Ovary (tissue), 9 donors: ENCODE measurements around the gene PKP1. TPM values are rescaled to one million over a fixed set of nuclear protein-coding genes. Genes with fewer than 3 reads are reported as not detected.

Source experiments
- DNase-seq, 5 donors: peaks; one replicate each; pipeline ENCODE4 v3.0.0-alpha.2; 2019 to 2020
- H3K27ac ChIP-seq, 2 donors: fragments of 200-600 bp; one replicate each; pipeline versions ENCODE4 v1.5.1 to v1.8.0; 2019 to 2022
- H3K27me3 ChIP-seq: fragments of 200-600 bp; one replicate; pipeline ENCODE4 v1.8.0; 2022
- H3K36me3 ChIP-seq: fragments of 200-600 bp; sonication (generic); one replicate; pipeline ENCODE4 v1.5.1; 2019
- H3K4me1 ChIP-seq: one replicate; pipeline ENCODE4 v1.8.1; 2013; ENCODE audit warnings: mild to moderate bottlenecking, moderate library complexity; ENCODE audit not compliant: insufficient read depth
- H3K4me3 ChIP-seq: fragments of 200-600 bp; sonication (generic); one replicate; pipeline ENCODE4 v1.5.1; 2017
- H3K9me3 ChIP-seq, 2 donors: fragments of 200-600 bp in 1 of 2; sonication (generic) in 1 of 2; one replicate each; pipeline versions ENCODE4 v1.5.1 to v1.8.1; 2013 to 2019; ENCODE audit warnings: mild to moderate bottlenecking in 1 of 2, moderate library complexity in 1 of 2
- EP300 ChIP-seq: sonication (generic); formaldehyde crosslinking; IDR thresholded peaks from one replicate; pipeline ENCODE4 v1.6.1; 2017; ENCODE audit warnings: antibody characterized with exemption
- POLR2A ChIP-seq: fragments of 450-650 bp; IDR thresholded peaks from one replicate; pipeline ENCODE4 v1.6.1; 2017; ENCODE audit warnings: antibody characterized with exemption, mild to moderate bottlenecking, moderate library complexity
- WGBS, 3 donors: extraction: QIAGEN DNeasy Blood & Tissue Kit in 1 of 3; methylation state at CpG; one replicate each; pipeline versions ENCODE4 v1.1.5 to v1.1.7; 2013 to 2017; 5-methylcytosine and 5-hydroxymethylcytosine counted together
- intact Hi-C, 4 donors: fragments of 100-400 bp; cut with DNase I; formaldehyde crosslinking; loops; one replicate each; pipeline versions ENCODE4 v1.11.0 to v1.15.1; 2022 to 2023
- polyA plus RNA-seq, 2 donors: library from polyadenylated mRNA; stranded (reverse); fragments of 200-250 nt in 1 of 2; fragments of 350-450 nt in 1 of 2; fragmentation: Illumina TruSeq in 1 of 2; extraction: RNeasy Lipid Tissue Mini Kit (QIAGEN cat#74804) in 1 of 2; gene quantifications; one replicate each; pipeline ENCODE4 v1.2.3, GENCODE V29; 2013 to 2014
- total RNA-seq, 7 donors: library from RNA; depleted of rRNA in 2 of 7; stranded (reverse); fragments of >200 nt in 2 of 7; fragmentation: NEBNext Ultra II Directional in 3 of 7; extraction: Animal tissue kit (Norgen Biotek cat#: 25700) in 3 of 7; gene quantifications; one replicate each; pipeline versions ENCODE4 v1.1.0 to v1.2.4, GENCODE V29; 2016 to 2023
- TF ChIP-seq, protein P1 (sequence below), 3 donors: fragments of 450-650 bp in 2 of 3; fragments of 200-600 bp in 1 of 3; IDR thresholded peaks; one replicate each; pipeline versions ENCODE4 v1.5.1 to v1.8.0; 2016 to 2022; ENCODE audit warnings: antibody characterized with exemption in 3 of 3, mild to moderate bottlenecking in 1 of 3
- donor health status: DM: no; HTN: no; CAD: no; lungs with moderate emphysema.
- donor health status: DM: no; HTN: no; CAD: no.
- donor health status: Bipolar disorder and iron deficiency.
- donor health status: DM: yes; HTN: yes; CAD: no.
- donor health status: DM: no; HTN: no; CAD: no.
- donor health status: DM: yes; HTN: yes; CAD: no.

Gene PKP1
- total and polyA plus RNA-seq, 9 donors, result 0.05 to 0.48 (median 0.18) TPM; not detected in 2

GRCh38 chr1:201349092-201349491 is 65.8 kb downstream of the PKP1 start:
- no peak for DNase-seq
- H3K4me3 ChIP-seq, result no peak overlapping the region
- 74 to 79% (median 75%) methylated on average over 4 of the region's 4 CpGs for WGBS, 3 donors
- TF ChIP-seq EP300 (no peak), POLR2A (no peak)
- TF ChIP-seq, protein P1, sequence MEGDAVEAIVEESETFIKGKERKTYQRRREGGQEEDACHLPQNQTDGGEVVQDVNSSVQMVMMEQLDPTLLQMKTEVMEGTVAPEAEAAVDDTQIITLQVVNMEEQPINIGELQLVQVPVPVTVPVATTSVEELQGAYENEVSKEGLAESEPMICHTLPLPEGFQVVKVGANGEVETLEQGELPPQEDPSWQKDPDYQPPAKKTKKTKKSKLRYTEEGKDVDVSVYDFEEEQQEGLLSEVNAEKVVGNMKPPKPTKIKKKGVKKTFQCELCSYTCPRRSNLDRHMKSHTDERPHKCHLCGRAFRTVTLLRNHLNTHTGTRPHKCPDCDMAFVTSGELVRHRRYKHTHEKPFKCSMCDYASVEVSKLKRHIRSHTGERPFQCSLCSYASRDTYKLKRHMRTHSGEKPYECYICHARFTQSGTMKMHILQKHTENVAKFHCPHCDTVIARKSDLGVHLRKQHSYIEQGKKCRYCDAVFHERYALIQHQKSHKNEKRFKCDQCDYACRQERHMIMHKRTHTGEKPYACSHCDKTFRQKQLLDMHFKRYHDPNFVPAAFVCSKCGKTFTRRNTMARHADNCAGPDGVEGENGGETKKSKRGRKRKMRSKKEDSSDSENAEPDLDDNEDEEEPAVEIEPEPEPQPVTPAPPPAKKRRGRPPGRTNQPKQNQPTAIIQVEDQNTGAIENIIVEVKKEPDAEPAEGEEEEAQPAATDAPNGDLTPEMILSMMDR (IDR thresholded peaks at IDR 0.05), result no peak
- intact Hi-C loops, result no loop called here
- H3K27me3 ChIP-seq, result no peaks in the 10 kb centered on the region
- H3K36me3 ChIP-seq, result no peaks in the 10 kb centered on the region
- no peaks in the 10 kb centered on the region for H3K9me3 ChIP-seq
- no peaks in the 10 kb centered on the region for H3K4me1 ChIP-seq
- no peak overlapping the region for H3K27ac ChIP-seq

DNA sequence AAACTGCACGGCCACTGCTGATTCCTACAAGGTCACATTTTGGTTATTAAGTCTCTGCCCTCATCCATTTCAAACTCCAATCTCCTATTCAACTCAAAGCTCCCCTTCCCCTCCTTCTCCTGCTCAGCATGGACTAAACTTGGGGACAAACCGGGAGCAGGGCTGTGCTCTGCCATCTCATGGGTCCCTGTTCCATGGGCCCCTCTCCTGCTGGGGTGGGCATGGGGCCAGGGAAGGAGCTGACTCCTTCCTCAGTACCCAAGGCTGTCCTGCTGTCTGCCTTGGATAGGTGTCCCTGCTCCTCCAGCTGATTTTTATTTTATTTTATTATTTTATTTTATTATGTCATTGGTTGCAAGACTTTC is 67.0 kb downstream of the PKP1 start:
- H3K36me3 ChIP-seq, result no peaks in the 10 kb centered on the region
- no peaks in the 10 kb centered on the region for H3K27me3 ChIP-seq
- no peak for TF ChIP-seq EP300
- no peak for TF ChIP-seq POLR2A
- TF ChIP-seq, protein P1 (IDR thresholded peaks at IDR 0.05), result no peak
- no peak overlapping the region for H3K27ac ChIP-seq
- H3K4me1 ChIP-seq, result no peaks in the 10 kb centered on the region
- 49 to 66% (median 50%) methylated on average over 2 of the region's 2 CpGs for WGBS, 3 donors
- no peaks in the 10 kb centered on the region for H3K9me3 ChIP-seq
- intact Hi-C loops, result no loop called here
- H3K4me3 ChIP-seq, result no peak overlapping the region
- no peak for DNase-seq

GRCh38 chr1:201350884-201351283 is 67.6 kb downstream of the PKP1 start:
- intact Hi-C loops, result no loop called here
- no peaks in the 10 kb centered on the region for H3K4me1 ChIP-seq
- 71 to 78% (median 76%) methylated on average over 7 of the region's 7 CpGs for WGBS, 3 donors
- H3K4me3 ChIP-seq, result no peak overlapping the region
- H3K9me3 ChIP-seq, result no peaks in the 10 kb centered on the region
- TF ChIP-seq EP300 (no peak), POLR2A (no peak)
- TF ChIP-seq, protein P1 (IDR thresholded peaks at IDR 0.05), result no peak
- no peak for DNase-seq
- no peak overlapping the region for H3K27ac ChIP-seq
- H3K36me3 ChIP-seq, result no peaks in the 10 kb centered on the region
- no peaks in the 10 kb centered on the region for H3K27me3 ChIP-seq

- no peaks in the 10 kb centered on the region for H3K27me3 ChIP-seq
- H3K4me3 ChIP-seq, result no peak overlapping the region
- H3K9me3 ChIP-seq, result no peaks in the 10 kb centered on the region
- no peak for DNase-seq
- H3K27ac ChIP-seq, result no peak overlapping the region
- intact Hi-C loops, result no loop called here
- no peak for TF ChIP-seq POLR2A
- TF ChIP-seq, protein P1 (IDR thresholded peaks at IDR 0.05), result no peak
- no peak for TF ChIP-seq EP300
- no peaks in the 10 kb centered on the region for H3K36me3 ChIP-seq
- no peaks in the 10 kb centered on the region for H3K4me1 ChIP-seq
Observed at GRCh38 chr1:201351617-201352016, 68.3 kb downstream of the PKP1 start.
